HL-60 (cell line): ENCODE measurements around the gene CD109.

Experiments
- CTCF ChIP-seq: IDR thresholded peaks from one replicate; pipeline ENCODE4 v1.5.1; 2011; ENCODE audit warnings: low read length, control low read depth, inconsistent platforms; ENCODE audit not compliant: insufficient read depth
- REST ChIP-seq: IDR thresholded peaks from 2 replicates; pipeline ENCODE4 v1.6.1; 2012; ENCODE audit warnings: low read depth; ENCODE audit not compliant: insufficient replicate concordance

GRCh38 chr6:73667798-73668197, 28.2 kb upstream of the CD109 start:
- TF ChIP-seq REST (no peak), CTCF (no peak)
